ENCODE data around the gene PLXNA4. TPM values are rescaled to one million over a fixed set of nuclear protein-coding genes. Genes with fewer than 3 reads are reported as not detected.

PLXNA4 gene
- total and polyA plus RNA-seq, 2 experiments from 2014 or later: 0.32 TPM; not detected in 1

DNA sequence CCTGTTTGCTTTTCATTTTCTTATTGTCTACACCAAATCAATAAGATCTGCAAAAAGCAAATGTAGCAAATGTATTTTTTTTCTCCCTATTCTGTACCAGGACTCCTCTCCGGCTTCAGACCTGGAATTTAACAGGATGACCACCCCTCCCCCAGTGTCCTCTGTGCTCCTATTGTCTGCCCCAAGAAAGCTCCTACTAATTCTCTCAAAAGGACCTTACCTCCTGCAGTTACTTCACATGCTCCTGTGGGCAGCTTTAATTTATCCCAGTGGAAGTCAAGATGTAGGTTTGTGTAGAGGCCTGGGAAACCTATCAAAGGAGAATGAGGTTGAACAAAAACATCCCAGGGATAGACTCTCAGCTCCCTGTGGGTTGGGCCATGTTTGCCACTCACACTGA is 31.3 kb downstream of the PLXNA4 start:
- 90 to 94% methylated on average over 1 of the region's 1 CpG for WGBS, 2 experiments (ENCODE audit: low coverage in 1 of 2, low lambda C conversion rate in 2 of 2, missing lambda C conversion rate in 2 of 2)
- H3K4me3 ChIP-seq: no peak overlapping the region
- H3K36me3 ChIP-seq (ENCODE audit: low read depth): no peaks in the 10 kb centered on the region
- DNase-seq: no peak
- no peaks in the 10 kb centered on the region; the same call in 1 of the 2 replicates for H3F3A ChIP-seq (ENCODE audit: insufficient read depth)
- no peaks in the 10 kb centered on the region for H3K9me3 ChIP-seq (ENCODE audit: low read depth)
- no peak overlapping the region for H3K27ac ChIP-seq
- in situ Hi-C loops (cut with MboI): no loop called here
- no peaks in the 10 kb centered on the region for H3K9me2 ChIP-seq (ENCODE audit: insufficient read depth)
- no peak overlapping the region for H2AFZ ChIP-seq
- H3K79me2 ChIP-seq (ENCODE audit: insufficient read depth): no peaks in the 10 kb centered on the region
- H3K4me1 ChIP-seq (ENCODE audit: insufficient read depth): peaks cover 11% of the 10 kb centered on the region; the same call in 1 of the 2 replicates
- H3K4me2 ChIP-seq (ENCODE audit: unreplicated experiment): no peak overlapping the region
- H4K20me1 ChIP-seq (ENCODE audit: insufficient read depth): no peaks in the 10 kb centered on the region
- no peaks in the 10 kb centered on the region for H3K27me3 ChIP-seq (replicated peaks; ENCODE audit: insufficient read depth)
- H3K9ac ChIP-seq: no peak overlapping the region
- TF ChIP-seq EZH2phosphoT487 (IDR thresholded peaks at IDR 0.05; ENCODE audit: insufficient read depth, low read depth) (no peak), EZH2 (IDR thresholded peaks at IDR 0.05; ENCODE audit: insufficient read depth, poor library complexity, severe bottlenecking) (no peak)

GRCh38 chr7:132544025-132544424 is 32.2 kb downstream of the PLXNA4 start:
- no peak for TF ChIP-seq EZH2 (IDR thresholded peaks at IDR 0.05; ENCODE audit: insufficient read depth, poor library complexity, severe bottlenecking)
- TF ChIP-seq EZH2phosphoT487 (IDR thresholded peaks at IDR 0.05; ENCODE audit: insufficient read depth, low read depth): no peak
- Histone ChIP-seq H3K27me3 (replicated peaks; ENCODE audit: insufficient read depth) (no peaks in the 10 kb centered on the region), H3K79me2 (ENCODE audit: insufficient read depth) (no peaks in the 10 kb centered on the region), H3K27ac (no peak overlapping the region), H3K4me1 (ENCODE audit: insufficient read depth) (peaks cover 6% of the 10 kb centered on the region; the same call in 1 of the 2 replicates), H3K4me3 (no peak overlapping the region), H3K4me2 (ENCODE audit: unreplicated experiment) (no peak overlapping the region), H3K9ac (no peak overlapping the region), H3K9me3 (ENCODE audit: low read depth) (no peaks in the 10 kb centered on the region), H3K36me3 (ENCODE audit: low read depth) (no peaks in the 10 kb centered on the region), H4K20me1 (ENCODE audit: insufficient read depth) (no peaks in the 10 kb centered on the region), H2AFZ (no peak overlapping the region), H3K9me2 (ENCODE audit: insufficient read depth) (no peaks in the 10 kb centered on the region), H3F3A (ENCODE audit: insufficient read depth) (no peaks in the 10 kb centered on the region; the same call in 1 of the 2 replicates)
- in situ Hi-C loops (cut with MboI): no loop called here
- 79 to 87% methylated on average over 1 of the region's 1 CpG for WGBS, 2 experiments (ENCODE audit: low coverage in 1 of 2, low lambda C conversion rate in 2 of 2, missing lambda C conversion rate in 2 of 2)
- DNase-seq: no peak

- Histone ChIP-seq H3K79me2 (ENCODE audit: insufficient read depth) (no peaks in the 10 kb centered on the region), H3K9me3 (ENCODE audit: low read depth) (no peaks in the 10 kb centered on the region), H3K9me2 (ENCODE audit: insufficient read depth) (no peaks in the 10 kb centered on the region), H3K4me1 (ENCODE audit: insufficient read depth) (no peaks in the 10 kb centered on the region), H4K20me1 (ENCODE audit: insufficient read depth) (no peaks in the 10 kb centered on the region), H3K27me3 (replicated peaks; ENCODE audit: insufficient read depth) (no peaks in the 10 kb centered on the region), H3F3A (ENCODE audit: insufficient read depth) (no peaks in the 10 kb centered on the region; the same call in 1 of the 2 replicates), H3K4me2 (ENCODE audit: unreplicated experiment) (no peak overlapping the region), H3K36me3 (ENCODE audit: low read depth) (no peaks in the 10 kb centered on the region), H2AFZ (no peak overlapping the region), H3K4me3 (no peak overlapping the region), H3K9ac (no peak overlapping the region), H3K27ac (no peak overlapping the region)
- WGBS, 2 experiments (ENCODE audit: low coverage in 1 of 2, low lambda C conversion rate in 2 of 2, missing lambda C conversion rate in 2 of 2): 52 to 68% methylated on average over 1 of the region's 1 CpG
- in situ Hi-C loops (cut with MboI): no loop called here
- TF ChIP-seq EZH2phosphoT487 (IDR thresholded peaks at IDR 0.05; ENCODE audit: insufficient read depth, low read depth) (no peak), EZH2 (IDR thresholded peaks at IDR 0.05; ENCODE audit: insufficient read depth, poor library complexity, severe bottlenecking) (no peak)
- no peak for DNase-seq
Observed at GRCh38 chr7:132542895-132543294, 33.4 kb downstream of the PLXNA4 start.

- in situ Hi-C loops (cut with MboI): no loop called here
- no peak overlapping the region for H3K4me3 ChIP-seq
- H4K20me1 ChIP-seq (ENCODE audit: insufficient read depth): no peaks in the 10 kb centered on the region
- no peaks in the 10 kb centered on the region for H3K27me3 ChIP-seq (replicated peaks; ENCODE audit: insufficient read depth)
- no peaks in the 10 kb centered on the region for H3K9me2 ChIP-seq (ENCODE audit: insufficient read depth)
- peaks cover 6% of the 10 kb centered on the region; the same call in 1 of the 2 replicates for H3K4me1 ChIP-seq (ENCODE audit: insufficient read depth)
- H3F3A ChIP-seq (ENCODE audit: insufficient read depth): no peaks in the 10 kb centered on the region
- H3K4me2 ChIP-seq (ENCODE audit: unreplicated experiment): no peak overlapping the region
- 66% methylated on average over 6 of the region's 6 CpGs for WGBS, 2 experiments (ENCODE audit: low coverage in 1 of 2, low lambda C conversion rate in 2 of 2, missing lambda C conversion rate in 2 of 2)
- TF ChIP-seq EZH2phosphoT487 (IDR thresholded peaks at IDR 0.05; ENCODE audit: insufficient read depth, low read depth): no peak
- no peak for TF ChIP-seq EZH2 (IDR thresholded peaks at IDR 0.05; ENCODE audit: insufficient read depth, poor library complexity, severe bottlenecking)
- H2AFZ ChIP-seq: no peak overlapping the region
- H3K36me3 ChIP-seq (ENCODE audit: low read depth): no peaks in the 10 kb centered on the region
- no peak overlapping the region for H3K9ac ChIP-seq
- H3K79me2 ChIP-seq (ENCODE audit: insufficient read depth): no peaks in the 10 kb centered on the region
- H3K9me3 ChIP-seq (ENCODE audit: low read depth): no peaks in the 10 kb centered on the region
- DNase-seq: no peak
- H3K27ac ChIP-seq: no peak overlapping the region
Observed at GRCh38 chr7:132541656-132542055, 34.6 kb downstream of the PLXNA4 start.

Data from GM23248 (cell line).